HG03520 (cell line): Measurements from ENCODE around the gene SMU1.
"Not testable (repeated sequence)": the region's sequence is repeated elsewhere in the genome, so short reads cannot be mapped to it uniquely, and the experiment has no call there.

ENCODE experiments used
- ATAC-seq: cut with Tn5 transposase; IDR thresholded peaks from one replicate; pipeline ENCODE4 v1.9.1; 2021; ENCODE audit warnings: mild to moderate bottlenecking, moderate library complexity; ENCODE audit not compliant: unreplicated experiment

SMU1 gene

DNA sequence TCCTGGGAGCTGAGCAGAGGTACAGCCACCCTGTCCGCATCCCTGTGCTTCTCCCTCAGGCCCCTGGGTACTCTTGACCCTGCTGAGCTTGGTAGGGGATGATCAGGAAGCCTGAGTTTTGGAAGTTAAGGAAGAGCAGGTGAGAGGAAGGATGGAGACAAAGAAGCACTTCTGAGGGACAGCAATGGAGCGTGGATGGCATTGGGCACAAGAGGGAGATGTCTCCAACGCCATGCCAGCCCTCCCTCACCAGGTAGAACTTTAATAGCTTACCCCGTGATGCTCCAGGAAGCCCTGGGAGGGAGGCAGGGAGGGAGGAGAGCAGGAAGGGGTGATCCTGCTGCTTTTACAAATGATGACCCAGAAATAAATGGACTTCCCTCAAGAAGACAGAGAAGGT is 29.9 kb upstream of the SMU1 start:
- no peak for ATAC-seq

DNA sequence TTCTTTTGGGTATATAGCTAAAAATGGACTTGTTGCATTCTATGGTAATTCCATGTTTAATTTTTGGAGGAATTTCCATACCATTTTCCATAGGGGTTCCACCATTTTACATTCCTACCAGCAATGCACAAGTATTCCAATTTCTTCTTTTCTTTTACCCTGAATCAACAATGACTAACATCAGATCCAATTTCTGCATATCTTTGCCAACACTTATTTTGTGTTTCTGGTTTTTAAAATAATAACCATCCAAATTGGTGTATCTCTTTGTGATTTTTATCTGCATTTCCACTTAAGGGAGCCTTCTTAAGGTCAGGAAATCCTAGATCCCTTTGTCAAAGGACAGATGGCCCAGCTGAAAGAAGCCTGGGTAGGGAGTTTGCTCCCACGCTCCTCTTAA is 29.5 kb upstream of the SMU1 start:
- ATAC-seq: no peak

DNA sequence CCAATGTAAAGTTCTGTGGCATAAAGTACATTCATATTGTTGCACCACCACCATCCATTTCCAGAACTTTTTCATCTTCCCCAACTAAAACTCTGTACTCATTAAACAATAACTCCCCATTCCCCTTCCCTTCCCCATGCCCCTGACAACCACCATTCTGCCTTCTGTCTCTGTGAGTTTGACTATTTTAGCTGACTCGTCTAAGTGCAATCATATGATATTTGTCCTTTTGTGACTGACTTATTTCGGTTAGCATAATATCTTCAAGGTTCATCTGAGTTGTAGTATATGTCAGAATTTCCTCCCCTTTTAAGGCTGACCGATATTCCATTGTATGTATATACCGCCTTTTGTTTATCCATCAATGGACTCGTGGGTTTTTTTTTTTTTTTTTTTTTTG is 29.0 kb upstream of the SMU1 start:
- ATAC-seq: no peak

DNA sequence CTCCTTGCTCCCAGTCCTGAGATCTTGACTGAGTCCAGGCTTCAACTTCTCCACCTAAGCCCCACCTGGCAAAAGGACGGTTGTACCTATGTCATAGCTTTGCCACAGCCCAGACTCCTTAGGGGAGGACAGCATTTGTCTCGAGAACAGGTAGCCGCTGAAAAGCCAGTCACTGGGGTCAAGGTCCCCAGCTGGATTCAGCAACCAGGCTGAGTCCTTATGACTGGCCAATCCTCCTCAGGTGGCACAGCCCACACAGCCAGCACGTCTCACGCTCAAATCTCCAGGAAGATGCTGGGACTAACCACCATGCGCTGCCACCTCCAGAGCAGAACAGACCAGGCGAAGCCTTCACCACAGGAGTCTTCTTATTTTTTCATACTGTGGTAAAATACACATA is 27.9 kb upstream of the SMU1 start:
- ATAC-seq: no peak

DNA sequence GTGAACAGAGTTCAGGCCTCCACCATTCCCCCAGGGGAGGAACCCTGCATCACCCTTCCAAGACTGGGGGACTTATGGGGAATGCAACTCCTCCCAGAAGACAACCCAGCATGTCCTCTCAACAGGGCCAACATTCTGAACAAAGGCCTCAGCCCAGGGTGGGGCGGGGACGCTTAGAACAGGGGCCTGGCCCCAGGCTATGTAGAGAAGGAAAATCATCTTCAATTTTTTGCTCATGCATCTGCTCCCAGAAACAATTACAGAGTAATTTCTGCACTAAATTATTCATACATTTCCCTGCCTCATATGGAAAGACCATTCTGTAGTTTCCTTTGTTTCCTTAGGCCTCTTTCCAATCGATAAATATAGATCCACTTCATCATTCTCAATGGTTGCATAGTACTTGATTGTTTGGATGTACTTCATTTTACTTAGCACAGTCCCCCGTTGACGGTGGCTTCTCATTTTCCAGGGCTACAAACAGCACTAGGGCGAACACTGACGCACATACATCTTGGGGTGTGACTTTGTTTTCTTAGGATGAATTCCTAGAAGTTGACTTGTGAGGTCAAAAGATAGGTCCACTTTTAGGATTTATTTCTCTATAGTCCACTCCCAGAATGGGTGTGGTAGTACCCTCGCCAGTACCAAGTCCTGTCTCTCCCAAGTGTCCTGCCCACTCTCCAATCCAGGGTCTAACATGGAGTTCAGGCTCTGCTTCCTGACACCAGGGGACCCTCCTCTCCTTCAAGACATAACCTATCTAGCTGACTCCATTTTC is 27.2 kb upstream of the SMU1 start:
- ATAC-seq: no peak

DNA sequence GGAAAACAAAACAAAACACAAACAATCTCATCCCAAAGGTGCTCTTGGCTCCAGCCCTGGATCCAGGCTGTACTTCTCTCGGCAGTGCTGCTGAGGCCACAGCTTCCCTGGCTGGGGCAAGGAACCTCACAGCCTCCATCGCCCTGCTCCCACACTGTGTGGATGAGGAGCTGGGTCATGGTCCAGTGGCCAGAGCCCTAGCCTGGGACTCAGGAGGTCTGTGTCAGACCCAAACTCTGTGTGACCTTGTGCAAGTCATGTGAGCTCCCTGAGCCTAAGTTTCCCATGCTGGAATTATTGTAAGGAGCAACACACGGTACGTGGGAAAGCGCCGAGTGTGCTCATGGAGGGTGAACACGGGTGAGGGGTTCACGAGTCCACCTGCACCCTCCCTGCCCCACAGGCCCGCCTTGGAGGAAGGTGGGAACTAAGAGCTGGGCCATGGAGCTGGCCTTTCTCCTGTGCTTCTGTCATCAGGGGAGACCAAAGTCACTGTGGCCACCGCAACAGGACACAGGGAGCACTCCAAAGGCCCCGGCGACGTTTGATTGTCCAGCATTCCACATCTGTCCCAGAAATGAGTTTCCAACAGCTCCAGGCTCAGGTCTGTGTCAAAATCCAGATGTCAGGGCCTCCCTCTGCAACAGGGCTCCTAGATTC is 26.2 kb upstream of the SMU1 start:
- ATAC-seq: no peak

DNA sequence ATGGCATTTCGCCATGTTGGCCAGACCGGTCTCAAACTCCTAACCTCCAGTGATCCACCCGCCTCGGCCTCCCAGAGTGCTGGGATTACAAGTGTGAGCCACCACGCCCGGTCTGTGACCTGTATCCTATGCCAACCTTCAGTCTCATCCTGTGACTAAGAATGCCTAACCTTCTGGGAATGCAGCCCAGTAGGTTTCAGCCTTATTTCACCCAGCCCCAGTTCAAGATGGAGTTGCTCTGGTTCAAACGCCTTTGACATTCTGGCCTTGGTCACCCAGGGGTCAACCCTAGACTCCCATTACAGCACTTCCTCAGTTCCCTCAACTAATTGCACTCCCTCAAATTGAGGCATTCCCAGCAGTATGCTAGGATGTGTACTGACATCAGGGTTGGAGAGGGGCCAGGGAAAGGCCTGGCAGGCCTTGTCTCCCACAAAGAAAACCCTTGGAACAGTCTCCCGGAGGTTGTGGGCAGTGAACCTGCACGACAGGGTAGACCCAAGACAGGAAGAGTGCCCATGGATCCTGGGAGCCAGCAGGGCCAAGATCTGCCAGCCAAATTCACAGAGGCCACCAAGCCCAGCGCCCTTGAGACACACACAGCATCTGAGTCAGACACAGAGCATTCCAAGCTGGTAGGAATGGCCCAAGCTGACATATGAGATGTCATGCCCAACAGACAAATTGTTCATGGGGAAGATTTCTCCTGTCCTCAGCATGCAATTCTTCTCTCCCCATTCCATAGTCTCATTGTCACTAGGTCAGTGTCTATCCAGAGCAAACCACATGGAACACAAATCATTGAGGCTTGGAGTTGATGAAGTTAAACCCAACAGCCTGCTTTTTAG is 24.9 kb upstream of the SMU1 start:
- no peak for ATAC-seq

DNA sequence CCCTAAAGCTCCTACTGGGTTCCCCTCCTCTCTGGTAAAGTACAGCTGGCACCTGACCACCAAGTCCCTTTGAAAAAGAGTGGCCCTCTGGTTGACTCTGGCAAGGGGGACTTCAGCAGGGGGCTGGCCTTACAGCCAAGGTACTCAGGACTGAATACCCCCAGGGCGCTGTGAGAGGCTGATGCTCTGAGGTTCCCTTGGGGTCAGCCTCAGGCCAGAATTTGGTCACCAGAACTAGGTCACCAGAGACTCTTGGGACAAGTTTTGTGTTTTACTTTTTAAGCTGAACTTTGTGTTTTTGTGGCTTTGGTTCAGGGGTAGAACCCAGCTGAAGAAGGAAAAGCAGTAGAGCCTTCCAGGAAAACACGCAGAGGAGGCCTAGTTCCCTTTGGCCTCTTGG is 23.3 kb upstream of the SMU1 start:
- no peak for ATAC-seq

DNA sequence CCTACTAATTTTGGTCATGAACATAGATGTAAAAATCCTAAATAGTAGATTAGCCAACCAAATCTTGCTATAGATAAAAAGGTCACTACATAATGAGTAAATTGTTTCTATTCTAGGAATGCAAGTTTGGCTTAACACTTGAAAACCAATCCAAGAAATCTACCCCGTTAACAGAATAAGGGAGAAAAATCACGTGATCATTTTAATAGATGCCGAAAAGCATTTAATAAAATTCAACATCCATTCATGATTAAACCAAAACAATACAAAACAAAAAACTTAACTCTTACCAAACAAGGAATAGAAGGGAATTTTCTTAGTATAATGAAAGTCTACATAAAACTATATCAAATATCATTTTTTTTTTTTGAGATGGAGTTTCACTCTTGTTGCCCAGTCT is 20.7 kb upstream of the SMU1 start:
- no peak for ATAC-seq

DNA sequence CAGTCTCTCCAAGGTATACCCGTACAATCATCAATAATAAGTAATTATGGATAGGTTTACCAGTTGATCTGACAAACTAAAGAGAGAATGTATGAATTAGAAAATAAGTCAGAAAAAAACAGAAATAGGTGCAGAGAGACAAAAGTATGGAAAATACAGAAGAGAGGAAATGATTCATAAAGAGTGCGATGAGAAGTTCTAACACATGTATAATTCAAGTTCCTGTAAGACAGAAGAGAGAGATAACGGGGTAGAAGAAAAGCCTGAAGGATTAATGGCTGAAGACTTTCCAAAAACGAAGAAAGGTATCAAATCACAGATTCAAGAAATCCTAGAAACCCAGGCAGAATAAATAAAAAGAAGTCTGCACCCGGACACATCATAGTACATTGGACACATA is 16.2 kb upstream of the SMU1 start:
- ATAC-seq: no peak

DNA sequence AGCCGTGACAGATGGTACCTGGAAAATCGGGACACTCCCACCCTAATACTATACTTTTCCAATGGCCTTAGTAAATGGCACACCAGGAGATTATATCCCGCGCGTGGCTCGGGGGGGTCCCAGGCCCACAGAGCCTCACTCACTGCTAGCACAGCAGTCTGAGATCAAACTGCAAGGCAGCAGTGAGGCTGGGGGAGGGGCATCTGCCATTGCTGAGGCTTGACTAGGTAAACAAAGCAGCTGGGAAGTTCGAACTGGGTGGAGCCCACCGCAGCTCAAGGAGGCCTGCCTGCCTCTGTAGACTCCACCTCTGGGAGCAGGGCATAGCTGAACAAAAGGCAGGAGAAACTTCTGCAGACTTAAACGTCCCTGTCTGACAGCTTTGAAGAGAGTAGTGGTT is 9.2 kb upstream of the SMU1 start:
- not testable (repeated sequence) for ATAC-seq

DNA sequence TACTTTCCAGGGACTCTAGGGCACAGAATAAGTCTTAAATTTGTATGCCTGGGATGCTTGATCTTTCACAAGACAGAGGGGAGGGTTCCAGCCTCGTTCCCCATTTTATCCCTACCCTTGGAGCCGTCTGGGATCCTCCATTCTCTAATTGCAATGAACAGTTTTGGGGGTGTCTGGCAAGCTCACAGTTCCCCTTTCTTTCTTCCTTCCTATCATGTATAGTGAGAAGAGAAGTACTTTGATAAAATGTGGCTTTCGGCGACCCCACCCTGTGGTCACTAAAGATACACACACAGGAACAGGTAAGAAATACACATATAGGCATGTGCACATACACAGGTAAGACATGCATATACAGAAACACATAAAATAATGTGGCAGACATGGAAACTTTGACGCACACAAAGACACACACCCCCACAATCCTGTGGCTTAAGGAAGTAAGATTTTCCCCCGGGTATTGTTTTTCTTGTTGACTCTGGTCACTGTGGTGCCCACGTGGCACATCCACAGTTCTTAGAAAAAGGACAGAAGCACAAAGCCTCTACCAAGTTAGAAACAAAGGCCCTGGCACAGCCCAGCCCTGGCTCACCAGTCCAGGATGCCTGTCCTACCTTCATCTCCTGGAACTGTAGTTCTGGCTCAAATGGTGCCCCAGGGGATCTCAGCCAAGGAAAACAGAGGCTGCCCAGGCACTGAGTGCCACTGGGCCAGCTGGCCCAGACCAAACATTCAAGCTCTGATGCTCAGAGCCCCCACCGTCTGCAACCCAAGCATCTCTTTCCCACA is 6.3 kb upstream of the SMU1 start:
- no peak for ATAC-seq

DNA sequence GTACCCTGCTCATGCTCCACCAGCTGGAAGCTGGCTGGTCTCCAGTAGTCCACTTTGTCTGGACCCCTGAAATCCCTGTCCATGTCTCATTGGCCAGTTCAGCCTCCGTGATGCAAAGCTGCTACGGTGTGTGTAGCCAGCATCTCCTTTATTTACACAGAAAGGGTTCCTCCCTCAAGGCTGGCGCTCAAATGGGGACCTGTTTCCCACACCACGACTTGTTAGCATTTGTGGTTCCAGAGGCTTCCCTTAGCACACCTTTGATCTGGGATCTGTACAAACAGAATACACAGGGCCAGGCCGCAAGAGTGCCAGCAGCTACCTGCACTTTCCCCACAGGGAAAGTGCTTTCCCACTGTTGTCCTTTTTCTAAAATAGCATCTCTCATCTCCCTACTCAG is 5.7 kb upstream of the SMU1 start:
- no peak for ATAC-seq

DNA sequence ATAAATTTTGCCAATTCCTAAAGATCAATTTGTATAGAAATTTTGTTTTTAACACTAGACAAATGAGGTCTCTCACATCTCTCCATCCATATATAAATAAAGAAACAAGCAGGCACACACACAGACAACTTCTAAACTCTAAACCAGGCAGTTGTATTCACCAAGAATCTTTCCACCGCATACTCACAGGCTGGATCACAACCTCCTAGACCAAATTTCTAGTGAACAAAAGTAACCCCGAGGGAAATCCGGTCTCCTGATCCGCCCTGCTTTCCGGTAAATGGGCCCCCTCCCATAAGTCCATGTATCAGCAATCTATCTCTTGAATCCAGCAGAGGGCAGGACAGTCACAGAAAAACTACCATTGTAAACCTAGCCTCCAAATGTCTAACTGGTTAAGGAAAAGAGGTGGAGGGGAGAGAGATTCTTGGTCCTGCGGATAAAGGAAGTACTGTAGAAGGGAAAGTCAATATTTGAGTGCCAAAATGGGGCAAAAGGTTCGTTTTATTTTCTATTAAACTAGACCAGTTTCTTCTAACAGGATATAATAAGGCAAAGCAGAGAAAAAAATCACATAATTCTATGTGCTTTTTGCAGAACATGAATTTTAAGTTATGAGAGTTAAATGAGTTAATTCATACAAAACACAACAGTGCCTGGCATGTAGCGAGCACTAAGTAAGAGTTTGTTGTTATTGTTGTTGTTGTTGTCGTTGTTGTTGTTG is 4.8 kb upstream of the SMU1 start:
- ATAC-seq: peak; percentile 38

DNA sequence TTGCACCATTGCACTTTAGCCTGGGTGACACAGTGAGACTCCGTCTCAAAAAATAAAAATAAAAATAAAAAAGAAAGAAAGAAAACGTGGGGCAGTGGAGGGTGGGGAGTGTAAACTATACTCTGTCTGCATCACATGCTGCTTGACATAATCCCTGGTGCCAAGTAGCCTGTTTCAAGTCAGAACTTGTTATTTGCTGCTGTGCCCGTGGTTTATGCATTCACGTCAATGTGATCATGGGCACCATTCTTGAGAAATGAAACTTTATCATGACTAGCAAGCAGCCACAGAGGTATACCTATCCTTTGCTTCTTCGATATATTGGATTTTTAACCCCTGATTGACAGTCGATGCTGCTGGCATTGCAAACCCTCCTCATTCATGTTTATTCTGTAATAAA is 4.1 kb upstream of the SMU1 start:
- no peak for ATAC-seq

DNA sequence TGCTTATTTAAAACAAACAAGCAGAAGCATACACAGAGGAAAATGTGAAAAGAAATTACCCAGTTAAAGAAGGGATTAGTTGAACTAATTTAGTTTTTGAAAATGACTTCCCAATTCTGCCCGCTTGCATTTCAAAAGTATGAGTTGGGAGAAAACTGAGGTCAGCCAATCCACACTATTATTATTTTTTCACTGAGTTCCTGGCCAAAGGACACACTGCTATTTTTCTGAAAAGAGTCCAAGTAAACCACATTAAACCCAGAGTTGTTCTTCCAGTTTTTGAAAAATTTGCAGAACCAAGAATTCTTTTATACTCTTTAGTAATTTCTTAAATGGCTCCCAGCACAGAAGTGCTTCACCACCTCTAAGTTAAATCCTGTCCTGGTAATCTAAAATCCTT is 7.5 kb downstream of the SMU1 start:
- no peak for ATAC-seq

DNA sequence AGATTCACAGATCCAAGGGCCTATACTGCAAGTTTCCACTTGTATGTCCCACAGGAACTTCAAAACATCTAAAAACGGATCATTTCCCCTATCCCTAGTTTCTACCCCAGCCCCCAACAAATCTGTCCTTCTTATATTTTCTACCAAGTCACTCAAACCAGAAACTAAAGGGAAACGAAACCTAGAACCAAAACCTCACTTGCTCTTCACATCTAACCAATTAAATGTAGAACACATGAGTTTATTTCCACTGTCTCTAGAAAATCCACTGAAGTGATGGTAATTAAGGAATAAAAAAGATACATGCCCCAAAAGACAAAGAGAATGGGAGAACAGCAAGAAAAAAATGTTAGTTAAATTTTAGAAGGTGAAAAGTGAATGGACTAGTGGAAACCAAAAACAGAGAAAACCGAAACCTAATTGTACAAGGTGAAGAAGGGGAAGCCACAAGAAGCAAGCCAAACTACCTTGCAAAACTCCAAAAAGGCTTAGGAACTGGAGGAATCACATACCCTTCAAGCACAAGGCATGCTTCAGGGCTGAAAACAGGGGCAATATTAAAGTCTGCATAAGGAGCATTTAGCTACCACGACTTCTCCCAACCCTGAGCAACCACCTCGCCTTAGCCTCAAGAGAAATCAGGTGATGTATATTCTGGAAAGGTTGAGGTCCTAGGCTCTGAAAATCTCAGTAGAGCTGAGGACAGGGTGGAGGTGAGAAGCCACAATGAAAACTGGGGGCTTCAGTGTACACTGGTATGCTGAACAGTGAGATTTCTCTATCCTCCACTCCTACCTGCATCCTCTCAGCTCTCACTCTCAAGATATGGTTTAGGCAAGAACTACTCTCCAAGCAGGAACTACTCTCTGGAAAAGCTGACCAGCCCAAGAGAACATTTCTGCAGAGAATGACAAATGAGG is 11.1 kb downstream of the SMU1 start:
- ATAC-seq: peak; percentile 64

DNA sequence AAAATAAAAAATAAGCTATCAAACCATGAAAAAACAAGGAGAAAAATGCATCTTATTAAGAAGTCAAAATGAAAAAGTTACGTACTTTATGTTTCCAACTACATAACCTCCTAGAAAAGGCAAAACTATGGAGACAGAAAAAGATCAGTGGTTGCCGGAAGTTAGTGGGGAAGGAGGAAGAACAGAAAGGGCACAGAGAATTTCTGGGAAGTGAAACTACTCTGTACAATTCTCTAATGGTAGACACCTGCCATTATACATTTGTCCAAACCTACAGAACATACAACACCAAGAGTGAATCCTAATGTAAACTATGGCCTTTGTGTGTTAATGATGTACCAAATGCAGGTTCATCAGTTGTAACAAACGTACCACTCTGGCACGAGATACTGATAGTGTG is 25.3 kb downstream of the SMU1 start:
- ATAC-seq: no peak

DNA sequence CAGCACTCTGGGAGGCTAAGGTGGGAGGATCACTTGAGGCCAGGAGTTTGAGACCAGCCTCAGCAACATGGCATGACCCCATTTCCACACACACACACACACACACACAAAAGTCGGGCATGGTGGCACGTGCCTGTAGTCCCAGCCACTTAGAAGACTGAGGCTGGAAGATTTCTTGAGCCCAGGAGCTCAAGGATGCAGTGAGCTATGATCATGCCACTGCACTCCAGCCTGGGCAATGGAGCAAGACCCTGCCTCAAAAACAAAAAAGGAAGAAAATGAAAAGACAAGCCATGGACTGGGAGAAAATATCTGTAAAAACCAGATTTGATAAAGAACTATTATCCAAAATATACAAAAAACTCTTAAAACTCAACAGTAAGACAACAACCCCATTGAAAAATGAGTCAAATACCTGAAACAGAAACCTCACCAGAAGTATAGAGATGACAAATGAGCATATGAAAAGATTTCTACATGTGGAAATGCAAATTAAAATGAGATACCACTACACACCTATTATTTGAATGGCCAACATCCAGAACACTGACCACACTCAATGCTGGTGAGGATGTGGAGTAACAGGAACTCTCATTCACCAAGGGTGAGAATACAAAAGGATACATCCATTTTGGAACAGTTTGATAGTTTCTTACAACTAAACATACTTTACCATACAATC is 26.7 kb downstream of the SMU1 start:
- ATAC-seq: peak; percentile 72
